ENCODE data around the gene BLOC1S5. TPM values are rescaled to one million over a fixed set of nuclear protein-coding genes. Genes with fewer than 3 reads are reported as not detected.

The BLOC1S5 gene
- polyA plus RNA-seq, 2 of the 4 experiments (the other 2 are of a cell fraction): 10.2 to 10.8 TPM

- peak in 1 of 2 experiments; percentile 35 for DNase-seq (ENCODE audit: low read depth in 1 of 2, low spot score in 1 of 2)
- Histone ChIP-seq H3K9me3 (no peaks in the 10 kb centered on the region), H3K4me1 (peaks cover 60% of the 10 kb centered on the region), H3K4me2 (peak overlapping the region; percentile 57), H3K27ac (peak overlapping the region; percentile 48 to 67), H3K4me3 (no peak overlapping the region)
- TF ChIP-seq FOSB (CRISPR knock-in tag; IDR thresholded peaks at IDR 0.05) (no peak), PHF8 (IDR thresholded peaks at IDR 0.05; ENCODE audit: borderline replicate concordance, low read depth) (no peak), ATOH8 (CRISPR knock-in tag; IDR thresholded peaks at IDR 0.05; ENCODE audit: low read depth) (no peak), ZNF302 (CRISPR knock-in tag; IDR thresholded peaks at IDR 0.05) (no peak), ZSCAN20 (CRISPR knock-in tag; IDR thresholded peaks at IDR 0.05) (no peak), SMC3 (IDR thresholded peaks at IDR 0.05) (no peak), CBX2 (IDR thresholded peaks at IDR 0.05; ENCODE audit: borderline replicate concordance, low read depth) (no peak), JUNB (IDR thresholded peaks at IDR 0.05) (peak; percentile 37), HEYL (CRISPR knock-in tag; IDR thresholded peaks at IDR 0.05) (no peak), HES2 (IDR thresholded peaks at IDR 0.05) (no peak), NR3C1 (IDR thresholded peaks at IDR 0.05) (no peak), CTCF (IDR thresholded peaks at IDR 0.05) (no peak), HDAC2 (IDR thresholded peaks at IDR 0.05) (no peak), POLR2AphosphoS2 (conservative IDR thresholded peaks at IDR 0.05; ENCODE audit: low read length) (no peak), JUN (IDR thresholded peaks at IDR 0.05) (no peak), EHF (CRISPR knock-in tag; IDR thresholded peaks at IDR 0.05) (no peak), NFE2L2 (conservative IDR thresholded peaks at IDR 0.05; ENCODE audit: low read length) (no peak), CEBPB (IDR thresholded peaks at IDR 0.05) (peak; percentile 68 to 80; a peak in 3 of 4 replicates), FOSL2 (IDR thresholded peaks at IDR 0.05) (no peak), FOSL2 (CRISPR knock-in tag; IDR thresholded peaks at IDR 0.05) (peak; percentile 76), MAZ (IDR thresholded peaks at IDR 0.05; ENCODE audit: borderline replicate concordance, low read depth, low read length) (no peak), HOXA7 (CRISPR knock-in tag; IDR thresholded peaks at IDR 0.05) (no peak), REST (IDR thresholded peaks at IDR 0.05) (no peak)
- 40% methylated on average over 4 of the region's 4 CpGs for WGBS (ENCODE audit: missing lambda C conversion rate)
- ChIA-PET CTCF (interaction anchor here (0.9 kb wide), 1 partner anchor 88 kb away, joined by 3 read pairs; no protein-coding TSS in a partner anchor), POLR2A (interaction anchor here (1.0 kb wide), 1 partner anchor 22 kb away, joined by 5 read pairs; the partner anchor contains the start of gene EEF1E1)
- FAIRE-seq: no peak
- ATAC-seq: peak; percentile 52 to 62; a peak in 3 of 6 replicates
Measured at GRCh38 chr6:8080362-8081151, 16.4 kb upstream of the BLOC1S5 start.

All from A549 (cell line).